GM21786 (cell line): ENCODE results near the gene KSR1.
A peak's percentile ranks its signal among the peaks of the same experiment; 100 is the strongest.

ENCODE experiments used
- ATAC-seq: cut with Tn5 transposase; IDR thresholded peaks from one replicate; pipeline ENCODE4 v1.9.1; 2021; ENCODE audit not compliant: unreplicated experiment

The KSR1 gene

GRCh38 chr17:27532269-27533263 lies 76.3 kb downstream of the KSR1 start:
- no peak for ATAC-seq

DNA sequence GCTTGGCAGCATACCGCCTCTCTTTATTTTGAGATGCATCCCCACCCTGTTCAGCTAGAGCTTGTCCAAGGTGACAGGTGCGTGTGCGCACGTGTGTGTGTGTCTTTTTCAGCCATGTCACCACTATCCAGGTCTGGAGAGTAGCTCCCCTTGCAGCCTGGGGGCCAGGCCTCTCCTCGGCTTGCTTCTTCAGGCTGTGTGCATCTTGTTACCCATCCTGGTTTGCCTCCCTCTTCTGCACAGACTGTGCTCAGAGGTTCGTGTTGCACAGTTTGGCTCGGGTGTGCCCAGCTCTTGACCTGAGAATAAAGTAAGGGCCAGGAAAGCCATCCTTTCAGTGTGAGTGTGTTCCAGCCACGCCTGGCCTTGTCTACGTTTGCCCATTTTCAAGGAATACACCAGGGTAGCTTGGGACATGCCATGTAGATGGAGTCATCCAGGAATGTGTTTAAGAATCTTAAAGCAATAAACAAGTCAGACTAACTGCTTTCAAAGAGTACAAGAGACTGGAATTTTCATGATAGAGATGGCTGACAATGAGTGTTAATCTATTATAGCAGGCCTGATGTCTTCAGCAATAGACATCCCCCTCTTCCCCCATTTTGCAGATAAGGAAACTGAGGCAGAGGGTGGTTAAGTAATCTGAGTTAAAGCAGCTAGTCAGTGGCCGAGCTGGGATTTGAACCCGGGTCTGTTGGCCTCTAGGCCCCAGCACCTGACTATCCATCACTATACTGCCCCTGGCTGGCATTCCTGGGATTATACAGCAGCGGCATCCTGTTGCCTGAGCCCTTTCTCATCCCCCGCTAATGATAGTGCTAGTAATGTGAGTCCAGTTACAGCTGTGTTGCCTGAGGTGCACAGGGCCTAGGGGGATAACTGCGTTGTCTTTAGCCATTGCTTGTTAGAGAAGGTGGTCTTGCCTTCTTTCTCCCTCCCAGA lies 77.9 kb downstream of the KSR1 start:
- ATAC-seq, result no peak

DNA sequence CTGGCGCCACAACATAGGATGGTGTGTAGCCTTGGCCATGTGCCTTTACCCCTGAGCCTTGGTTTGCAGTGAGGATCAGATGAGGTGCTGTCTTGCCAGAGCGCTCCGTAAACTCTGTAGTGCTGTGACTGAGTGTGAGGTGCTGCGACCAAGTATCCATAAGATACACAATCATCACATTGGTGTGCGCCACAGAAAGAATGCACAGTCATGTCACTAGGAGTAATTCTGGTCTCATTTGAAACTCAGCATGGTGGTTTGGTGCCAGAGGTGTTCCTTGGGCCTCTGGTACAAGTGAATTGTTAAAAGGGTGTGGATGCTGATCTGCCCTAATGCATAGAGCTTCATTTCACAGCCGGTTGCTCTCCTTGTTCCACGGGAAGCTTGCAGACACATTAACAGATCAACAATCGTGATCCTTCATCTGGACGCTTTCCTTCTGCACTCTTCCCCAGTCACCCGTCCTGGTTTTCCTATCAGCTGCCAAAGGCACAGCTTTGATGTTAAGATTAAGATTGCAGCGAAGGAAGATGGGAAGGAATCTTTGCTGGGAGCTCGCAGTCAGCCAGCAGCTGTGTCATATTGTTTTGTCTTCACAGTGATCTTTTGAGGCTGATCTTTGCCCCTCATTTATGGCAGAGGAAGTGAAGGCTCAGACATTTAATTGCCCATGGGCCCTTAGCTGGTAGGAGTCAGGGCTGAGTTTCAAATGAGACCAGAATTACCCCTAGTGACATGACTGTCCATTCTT lies 79.1 kb downstream of the KSR1 start:
- no peak for ATAC-seq

DNA sequence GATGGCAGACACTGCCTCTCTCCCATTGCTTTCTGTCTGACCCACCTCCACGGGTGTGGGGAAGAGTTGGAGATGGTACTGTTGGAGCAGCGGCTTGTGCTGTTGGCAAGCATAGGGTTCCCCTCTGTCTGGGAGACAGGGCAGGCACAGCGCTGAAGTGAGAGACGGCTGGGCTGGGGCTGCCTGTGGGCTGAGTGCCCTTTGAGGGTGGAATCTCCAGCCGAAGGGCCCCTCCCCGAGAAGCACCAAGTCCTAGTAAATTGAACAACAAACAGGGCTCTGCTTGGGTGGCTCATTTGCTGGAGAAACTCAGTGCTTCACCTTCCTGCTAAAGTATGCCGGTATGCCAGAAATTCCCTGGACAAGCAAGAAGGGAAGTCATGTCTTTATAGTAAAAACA lies 79.7 kb downstream of the KSR1 start:
- no peak for ATAC-seq

GRCh38 chr17:27536781-27537180 lies 80.5 kb downstream of the KSR1 start:
- ATAC-seq, result no peak

- no peak for ATAC-seq
Observed at GRCh38 chr17:27538156-27538955, 82.1 kb downstream of the KSR1 start.

DNA sequence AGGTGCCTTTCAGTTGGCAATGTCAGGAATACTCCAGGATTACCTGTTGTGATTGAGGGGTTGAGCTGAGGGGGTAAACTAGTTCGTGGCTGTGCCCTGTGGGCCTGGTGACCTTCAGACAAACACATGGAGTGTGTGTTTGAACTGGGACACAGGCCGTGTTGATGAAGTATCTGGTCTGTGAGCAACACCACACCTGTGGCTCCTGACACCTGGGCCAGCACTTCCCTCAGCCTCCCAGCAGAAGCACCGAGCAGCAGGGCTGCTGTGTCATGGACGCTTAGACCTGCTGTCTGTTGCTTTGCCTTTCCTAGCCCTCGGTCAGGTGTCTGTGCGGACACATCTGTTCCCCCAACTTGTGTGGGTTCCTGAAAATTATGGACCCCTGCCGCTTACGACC lies 82.9 kb downstream of the KSR1 start:
- ATAC-seq, result no peak

- ATAC-seq, result no peak
Observed at GRCh38 chr17:27539794-27540317, 83.6 kb downstream of the KSR1 start.

DNA sequence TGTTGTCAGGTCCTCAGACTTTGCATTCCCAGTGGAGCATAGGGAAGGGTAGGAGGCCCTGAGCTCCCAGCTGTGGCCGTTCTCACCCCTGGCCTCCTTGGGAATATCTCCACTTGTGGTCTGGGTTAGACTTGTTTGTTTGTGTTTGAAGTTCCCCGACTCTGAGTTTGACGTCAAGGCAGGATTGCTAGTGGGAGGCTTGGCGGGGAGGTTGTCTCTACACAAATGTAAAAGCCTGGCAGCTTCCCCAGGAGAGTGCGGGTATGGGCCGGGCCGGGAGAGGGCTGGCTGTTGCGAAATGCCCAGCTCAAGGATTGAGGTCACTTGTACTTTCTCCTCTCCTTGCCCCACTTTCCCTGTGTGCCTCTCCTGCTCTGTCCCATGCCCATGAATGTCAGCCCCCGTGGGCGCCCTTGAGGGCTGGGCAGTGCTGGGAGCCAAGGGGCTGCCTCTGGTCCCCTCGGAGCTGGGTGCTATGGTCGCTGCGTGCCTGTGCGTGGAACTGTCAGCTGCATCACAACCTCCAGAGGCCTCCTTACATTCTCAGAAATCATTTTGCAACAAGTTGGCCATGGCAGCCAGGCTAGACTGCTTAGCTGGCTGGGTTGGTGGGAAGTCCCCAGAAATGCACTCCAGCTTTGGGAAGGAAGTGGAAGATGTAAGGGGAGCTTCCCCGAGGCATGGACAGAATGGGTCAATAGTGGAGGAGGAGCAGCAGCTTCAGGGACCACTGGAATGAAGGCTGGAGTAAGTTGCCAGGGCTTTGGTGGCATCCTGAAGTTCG lies 84.3 kb downstream of the KSR1 start:
- no peak for ATAC-seq

DNA sequence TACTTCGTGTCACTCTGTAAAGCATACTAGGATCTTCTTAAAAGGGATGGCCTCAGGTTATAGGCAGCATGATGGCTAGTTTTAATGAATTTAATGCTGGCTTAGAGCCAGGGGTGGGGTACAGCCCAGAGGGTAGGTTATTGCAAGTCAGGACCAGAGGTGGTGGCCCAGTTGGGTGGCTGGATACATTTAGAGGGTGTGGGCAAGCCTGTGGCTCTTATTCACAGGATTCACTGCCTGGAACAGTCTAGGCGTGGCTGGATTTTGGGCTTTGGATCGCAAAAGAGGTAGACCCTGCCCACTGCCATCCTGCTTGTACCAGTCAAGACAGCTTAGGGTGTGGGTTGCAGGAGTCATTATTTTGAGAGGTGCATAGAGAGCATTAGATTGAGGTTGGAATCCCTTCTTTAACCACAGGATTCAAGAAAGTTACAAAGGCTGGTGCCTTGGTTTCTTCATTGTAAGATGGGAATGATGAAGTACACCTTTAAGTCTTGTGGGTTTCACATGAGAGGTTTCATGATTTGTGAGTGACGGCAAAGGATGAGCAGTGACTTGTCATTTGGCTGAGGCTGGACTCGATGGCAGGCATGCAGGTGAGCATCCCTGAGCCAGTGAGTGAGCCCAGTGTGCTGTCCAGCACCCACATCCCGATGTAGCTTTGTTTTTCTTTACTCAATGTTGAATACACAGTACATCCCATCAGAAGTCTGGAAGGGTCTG lies 85.2 kb downstream of the KSR1 start:
- no peak for ATAC-seq

DNA sequence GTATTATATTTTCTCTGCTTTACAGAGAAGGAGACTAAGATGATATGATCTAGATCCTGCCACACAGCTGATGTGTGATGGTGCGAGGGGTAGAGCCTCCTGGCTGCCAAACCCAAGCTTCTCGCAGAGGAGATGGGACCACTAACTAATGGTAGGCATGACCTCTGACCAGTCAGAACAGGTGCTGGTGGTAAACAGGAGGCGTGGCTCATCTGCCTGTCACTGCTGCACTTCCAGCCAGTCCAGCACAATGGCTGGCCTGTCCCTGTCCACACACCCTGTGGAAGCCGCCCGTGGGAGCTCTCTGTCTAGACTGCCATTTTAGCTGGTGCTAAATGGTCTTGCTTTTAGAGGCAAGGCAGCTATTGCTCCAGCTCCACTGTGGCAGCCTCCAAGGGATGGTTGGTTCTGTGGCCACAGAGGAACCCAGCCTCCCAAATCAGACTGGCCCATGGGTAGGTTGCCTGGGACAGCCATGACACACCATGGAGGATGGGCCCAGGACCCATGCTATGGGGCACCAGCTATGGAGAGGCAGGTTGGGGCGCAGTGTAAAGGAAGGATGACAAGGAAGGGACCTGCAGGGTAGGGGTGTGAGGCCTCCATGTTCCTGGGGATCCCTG lies 86.7 kb downstream of the KSR1 start:
- ATAC-seq, result no peak

DNA sequence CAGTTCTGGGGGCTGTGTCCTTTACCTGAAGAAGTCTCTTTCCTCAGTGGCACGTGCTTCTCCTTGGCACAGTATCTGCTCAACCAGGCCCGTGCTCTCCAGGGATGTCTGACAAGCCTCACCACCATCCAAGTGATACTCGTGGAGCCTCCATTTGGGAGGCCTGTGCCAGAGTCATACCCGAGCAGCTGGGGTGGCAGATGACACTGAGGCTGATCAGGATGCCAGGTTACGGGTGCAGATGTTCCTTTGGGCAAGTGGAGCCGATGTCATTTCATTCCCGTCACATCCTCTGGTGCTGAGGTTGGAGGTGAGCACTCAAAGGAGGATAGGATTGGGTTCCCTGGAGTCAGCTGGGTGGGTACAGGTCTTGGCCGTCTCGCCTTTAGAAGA lies 87.2 kb downstream of the KSR1 start:
- no peak for ATAC-seq

GRCh38 chr17:27543958-27544349 lies 87.7 kb downstream of the KSR1 start:
- ATAC-seq, result no peak

DNA sequence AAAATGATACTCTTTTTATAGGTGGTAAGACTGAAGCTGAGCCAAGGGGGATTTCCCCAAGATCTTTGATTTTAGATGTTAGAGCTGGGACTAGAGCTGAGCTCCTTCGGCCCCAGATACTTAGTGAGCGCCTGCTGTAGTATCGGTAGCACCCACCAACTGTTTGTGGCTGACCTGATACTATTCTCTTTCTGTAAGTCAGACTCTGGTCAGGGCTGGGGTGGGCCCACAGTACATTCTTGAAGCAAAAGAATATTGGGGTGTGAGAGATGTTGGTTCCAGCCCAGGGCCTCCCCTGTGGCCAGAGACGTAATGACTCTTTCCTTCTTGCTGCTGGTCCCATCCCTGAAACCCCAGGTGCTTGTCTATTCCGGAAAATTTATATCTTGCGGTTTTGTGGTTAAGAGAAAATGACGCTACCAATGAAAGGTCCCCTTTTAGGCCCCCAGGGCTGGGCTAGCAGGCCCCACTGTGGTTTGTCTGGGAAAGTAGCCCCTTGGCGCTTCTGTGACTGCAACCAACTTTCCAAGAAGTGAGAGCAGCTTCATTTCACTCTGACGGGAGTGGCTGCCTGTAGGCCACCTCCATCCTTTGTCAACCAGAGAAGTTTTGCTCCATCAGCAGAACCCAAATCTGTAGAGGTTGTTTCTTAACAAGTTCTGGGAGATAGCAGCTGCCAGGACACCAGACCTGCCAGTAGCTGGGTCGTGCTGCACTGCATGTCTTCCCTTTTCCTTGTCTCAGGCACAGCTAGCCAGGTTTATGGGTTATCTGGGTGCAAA lies 88.3 kb downstream of the KSR1 start:
- ATAC-seq, result peak; percentile 82

- no peak for ATAC-seq
Observed at GRCh38 chr17:27545562-27546229, 89.4 kb downstream of the KSR1 start.

GRCh38 chr17:27546624-27547300 lies 90.5 kb downstream of the KSR1 start:
- ATAC-seq, result peak; percentile 21
